Uterus (tissue), 2 donors: Measurements from ENCODE around the gene GAD2.

ENCODE experiments used
- CTCF ChIP-seq, 4 experiments: fragments of 200-600 bp in 2 of 4; fragments of 450-650 bp in 2 of 4; sonication (generic) in 2 of 4; IDR thresholded peaks; one replicate each; pipeline ENCODE4 v1.5.1; 2016 to 2019; ENCODE audit warnings: antibody characterized with exemption in 4 of 4, mild to moderate bottlenecking in 2 of 4, moderate library complexity in 1 of 4
- POLR2A ChIP-seq, 2 donors: fragments of 450-650 bp; IDR thresholded peaks; one replicate each; pipeline ENCODE4 v1.6.1; 2016; ENCODE audit warnings: antibody characterized with exemption in 2 of 2, mild to moderate bottlenecking in 1 of 2, moderate library complexity in 1 of 2

- no peak for TF ChIP-seq CTCF (IDR thresholded peaks at IDR 0.05)
- TF ChIP-seq POLR2A (IDR thresholded peaks at IDR 0.05), result no peak
Observed at GRCh38 chr10:26291721-26292480, 75.3 kb downstream of the GAD2 start.
